Suprapubic skin (tissue), 4 donors: ENCODE data around the gene CDC37. TPM values are rescaled to one million over a fixed set of nuclear protein-coding genes. Genes with fewer than 3 reads are reported as not detected.
"Not testable (repeated sequence)": the region's sequence is repeated elsewhere in the genome, so short reads cannot be mapped to it uniquely, and the experiment has no call there.

Experiments
- DNase-seq, 2 donors: peaks; one replicate each; pipeline ENCODE4 v3.0.0-alpha.2; 2019; ENCODE audit warnings: low spot score in 2 of 2
- H3K27ac ChIP-seq: fragments of 200-600 bp; sonication (generic); one replicate; pipeline ENCODE4 v1.5.1; 2019
- H3K27me3 ChIP-seq: fragments of 200-600 bp; sonication (generic); one replicate; pipeline ENCODE4 v1.5.1; 2019
- H3K36me3 ChIP-seq: fragments of 200-600 bp; sonication (generic); one replicate; pipeline ENCODE4 v1.5.1; 2019
- H3K4me1 ChIP-seq: fragments of 200-600 bp; sonication (generic); one replicate; pipeline ENCODE4 v1.5.1; 2019
- H3K4me3 ChIP-seq: fragments of 200-600 bp; sonication (generic); one replicate; pipeline ENCODE4 v1.5.1; 2019; ENCODE audit warnings: mild to moderate bottlenecking
- H3K9me3 ChIP-seq: fragments of 200-600 bp; sonication (generic); one replicate; pipeline ENCODE4 v1.5.1; 2019
- CTCF ChIP-seq, 2 donors: fragments of 200-600 bp in 1 of 2; fragments of 450-650 bp in 1 of 2; sonication (generic) in 1 of 2; IDR thresholded peaks; one replicate each; pipeline ENCODE4 v1.5.1; 2016 to 2019; ENCODE audit warnings: antibody characterized with exemption in 2 of 2, mild to moderate bottlenecking in 1 of 2, moderate library complexity in 1 of 2
- EP300 ChIP-seq: sonication (generic); formaldehyde crosslinking; IDR thresholded peaks from one replicate; pipeline ENCODE4 v1.6.1; 2017; ENCODE audit warnings: antibody characterized with exemption
- POLR2A ChIP-seq, 2 donors: fragments of 450-650 bp; IDR thresholded peaks; one replicate each; pipeline ENCODE4 v1.6.1; 2017; ENCODE audit warnings: antibody characterized with exemption in 2 of 2, mild to moderate bottlenecking in 2 of 2, moderate library complexity in 2 of 2
- POLR2AphosphoS5 ChIP-seq, 3 donors: sonication (generic); formaldehyde crosslinking; IDR thresholded peaks; one replicate each; pipeline ENCODE4 v1.6.1; 2017; ENCODE audit warnings: antibody characterized with exemption in 3 of 3
- WGBS: methylation state at CpG from one replicate; pipeline ENCODE4 v1.1.5; 2018; 5-methylcytosine and 5-hydroxymethylcytosine counted together
- total RNA-seq, 4 donors: library from RNA; depleted of rRNA; stranded (reverse); fragments of >200 nt; gene quantifications; one replicate each; pipeline ENCODE4 v1.1.0, GENCODE V29; 2016

Gene CDC37
- total RNA-seq, 4 donors from 2014 or later, result 91.7 to 178 (median 109) TPM

- TF ChIP-seq EP300 (no peak), CTCF (IDR thresholded peaks at IDR 0.05) (peak; percentile 75 to 88), POLR2A (IDR thresholded peaks at IDR 0.05) (no peak), POLR2AphosphoS5 (IDR thresholded peaks at IDR 0.05) (peak in 2 of 3 donors; percentile 61 to 64)
- Histone ChIP-seq H3K4me3 (peak overlapping the region; percentile 46), H3K27me3 (peaks cover 47% of the 10 kb centered on the region), H3K4me1 (peaks cover 57% of the 10 kb centered on the region), H3K9me3 (no peaks in the 10 kb centered on the region), H3K27ac (peak overlapping the region; percentile 28), H3K36me3 (no peaks in the 10 kb centered on the region)
- WGBS, result 3% methylated on average over 35 of the region's 67 CpGs
- DNase-seq, result peak; percentile 94
These were observed 13.3 kb upstream of the CDC37 start for GRCh38 chr19:10416380-10417257.

- H3K27ac ChIP-seq, result peak overlapping the region; percentile 28
- H3K27me3 ChIP-seq, result peaks cover 42% of the 10 kb centered on the region
- DNase-seq, result no peak
- 10% methylated on average over 9 of the region's 9 CpGs for WGBS
- H3K9me3 ChIP-seq, result no peaks in the 10 kb centered on the region
- H3K36me3 ChIP-seq, result no peaks in the 10 kb centered on the region
- H3K4me3 ChIP-seq, result peak overlapping the region; percentile 46
- TF ChIP-seq EP300, result no peak
- TF ChIP-seq POLR2A (IDR thresholded peaks at IDR 0.05), result no peak
- TF ChIP-seq POLR2AphosphoS5 (IDR thresholded peaks at IDR 0.05), result no peak
- no peak for TF ChIP-seq CTCF (IDR thresholded peaks at IDR 0.05)
- peaks cover 51% of the 10 kb centered on the region for H3K4me1 ChIP-seq
These were observed 12.7 kb upstream of the CDC37 start for GRCh38 chr19:10416083-10416379.

- DNase-seq, result no peak
- H3K4me1 ChIP-seq, result peaks cover 19% of the 10 kb centered on the region
- no peaks in the 10 kb centered on the region for H3K36me3 ChIP-seq
- no peaks in the 10 kb centered on the region for H3K9me3 ChIP-seq
- no peak for TF ChIP-seq EP300
- no peak for TF ChIP-seq POLR2AphosphoS5 (IDR thresholded peaks at IDR 0.05)
- no peak for TF ChIP-seq POLR2A (IDR thresholded peaks at IDR 0.05)
- TF ChIP-seq CTCF (IDR thresholded peaks at IDR 0.05), result no peak
- peaks cover 31% of the 10 kb centered on the region for H3K27me3 ChIP-seq
- H3K27ac ChIP-seq, result no peak overlapping the region
- WGBS, result 68% methylated on average over 13 of the region's 13 CpGs
- no peak overlapping the region for H3K4me3 ChIP-seq
These were observed 9.1 kb upstream of the CDC37 start for GRCh38 chr19:10412257-10412977.

- H3K4me3 ChIP-seq, H3K36me3 ChIP-seq, H3K9me3 ChIP-seq, H3K27ac ChIP-seq, DNase-seq: not testable (repeated sequence)
- peaks cover 10% of the 10 kb centered on the region for H3K4me1 ChIP-seq
- peaks cover 30% of the 10 kb centered on the region for H3K27me3 ChIP-seq
- 80% methylated on average over 5 of the region's 5 CpGs for WGBS
These were observed 7.9 kb upstream of the CDC37 start for GRCh38 chr19:10411224-10411623.

GRCh38 chr19:10408511-10409283, 5.4 kb upstream of the CDC37 start:
- Histone ChIP-seq H3K9me3 (no peaks in the 10 kb centered on the region), H3K36me3 (no peaks in the 10 kb centered on the region), H3K27me3 (peaks cover 50% of the 10 kb centered on the region), H3K4me1 (peaks cover 21% of the 10 kb centered on the region), H3K27ac (no peak overlapping the region), H3K4me3 (no peak overlapping the region)
- WGBS, result 57% methylated on average over 12 of the region's 18 CpGs
- no peak for DNase-seq
- no peak for TF ChIP-seq EP300
- TF ChIP-seq POLR2AphosphoS5 (IDR thresholded peaks at IDR 0.05), result no peak
- no peak for TF ChIP-seq POLR2A (IDR thresholded peaks at IDR 0.05)
- no peak for TF ChIP-seq CTCF (IDR thresholded peaks at IDR 0.05)
